HG03565 (cell line): ENCODE measurements around the gene C6orf132.

Experiments
- ATAC-seq: cut with Tn5 transposase; IDR thresholded peaks from one replicate; pipeline ENCODE4 v1.9.1; 2021; ENCODE audit warnings: mild to moderate bottlenecking, moderate library complexity; ENCODE audit not compliant: unreplicated experiment

Gene C6orf132

GRCh38 chr6:42135722-42136121, 6.7 kb downstream of the C6orf132 start:
- no peak for ATAC-seq

- ATAC-seq = no peak
Observed at GRCh38 chr6:42135161-42135560, 7.3 kb downstream of the C6orf132 start.

- ATAC-seq = no peak
Observed at GRCh38 chr6:42133926-42134325, 8.5 kb downstream of the C6orf132 start.

GRCh38 chr6:42131531-42131930, 10.9 kb downstream of the C6orf132 start:
- ATAC-seq = no peak

- ATAC-seq = no peak
Observed at GRCh38 chr6:42129360-42129676, 13.1 kb downstream of the C6orf132 start.

DNA sequence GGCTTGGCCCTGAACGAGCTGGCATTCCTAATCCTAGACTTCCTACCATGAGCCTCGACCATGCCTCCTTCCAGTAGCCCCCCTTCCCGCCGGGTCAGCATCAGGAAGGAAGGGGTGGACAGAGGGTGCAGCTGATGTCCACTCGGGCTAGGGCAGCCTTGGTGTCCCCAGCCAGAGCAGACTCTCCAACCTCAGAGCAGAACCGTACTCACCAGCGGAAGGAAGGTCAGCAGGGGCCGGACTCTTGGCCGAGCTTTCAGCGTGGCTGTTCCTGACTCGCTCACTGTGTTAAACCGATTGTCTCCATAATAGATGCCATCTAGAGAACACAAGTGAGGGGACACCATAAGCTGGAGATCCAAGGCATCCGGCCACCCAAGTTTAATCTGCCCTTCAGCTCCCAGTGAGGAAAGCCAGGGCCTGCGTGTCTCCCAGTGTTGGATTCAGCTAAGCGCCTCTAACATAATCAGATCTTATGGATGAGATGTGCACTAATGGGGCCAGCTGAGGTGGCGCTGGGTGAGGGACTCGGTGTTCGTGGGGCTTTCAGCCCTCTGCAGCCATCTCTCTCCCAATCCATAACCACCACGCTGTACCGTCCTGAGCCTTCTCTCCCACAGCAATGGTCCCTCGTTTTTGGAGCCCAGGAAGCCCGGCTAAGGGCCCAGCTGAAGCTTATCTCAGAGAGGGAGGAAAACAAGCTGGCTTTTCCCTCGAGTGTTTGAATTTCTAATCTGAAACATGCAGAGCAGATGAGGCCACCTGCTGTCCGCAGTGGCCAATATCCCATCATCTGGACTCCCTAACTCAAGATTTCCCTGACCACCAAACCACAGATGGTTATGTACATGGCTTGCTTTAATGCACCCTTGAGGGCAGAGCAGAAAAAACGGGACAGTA, 13.7 kb downstream of the C6orf132 start:
- ATAC-seq = no peak

DNA sequence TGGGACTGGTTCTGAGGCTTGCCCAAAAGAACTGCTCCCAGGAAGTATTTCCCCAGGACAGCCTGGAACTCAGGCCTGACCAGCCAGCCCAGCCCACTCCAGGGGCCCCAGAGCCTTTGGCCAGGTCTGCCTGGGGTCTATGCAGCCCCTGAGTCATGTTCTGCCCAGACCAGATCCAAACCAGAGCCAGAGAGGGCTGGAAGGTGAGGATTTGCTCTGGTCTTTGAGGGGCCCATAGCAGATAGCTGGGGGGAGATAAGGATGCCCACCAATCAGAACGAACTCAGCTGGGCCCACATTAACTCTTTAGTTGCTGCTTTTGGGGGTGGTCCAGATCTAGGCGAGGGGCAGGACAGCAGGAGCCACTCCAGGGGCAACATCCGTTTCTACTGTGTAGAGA, 16.8 kb downstream of the C6orf132 start:
- no peak for ATAC-seq

GRCh38 chr6:42125231-42125630, 17.2 kb downstream of the C6orf132 start:
- ATAC-seq = no peak

DNA sequence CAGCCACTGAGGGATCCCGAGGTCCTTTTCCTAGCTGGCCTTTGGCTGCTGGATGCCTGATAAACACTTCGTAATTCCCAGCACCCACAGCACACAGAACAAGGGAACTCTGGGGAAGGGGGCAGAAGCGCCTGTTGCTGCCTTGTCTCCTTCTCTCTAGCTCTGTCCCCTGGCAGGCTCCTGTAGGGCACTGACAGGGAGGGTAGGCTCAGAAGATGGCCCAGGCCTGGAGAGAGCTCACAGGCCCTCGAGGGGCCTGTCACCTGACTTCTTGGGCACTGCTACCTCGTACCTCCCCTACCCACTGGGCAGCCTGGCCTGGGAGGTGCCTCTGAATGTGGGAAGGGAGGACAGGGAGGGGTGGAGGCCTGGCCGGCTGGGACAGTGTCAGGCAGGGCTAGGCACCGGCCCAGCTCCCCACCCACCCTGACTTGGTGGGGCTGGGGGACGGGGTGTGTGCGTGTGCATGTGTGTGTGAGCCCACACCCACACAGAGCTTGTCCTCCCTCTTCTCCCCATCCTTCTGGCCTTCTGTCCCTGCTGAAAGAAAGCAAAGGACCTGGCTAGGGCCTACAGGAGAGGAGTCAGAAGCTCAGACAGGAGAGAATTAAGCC, 18.1 kb downstream of the C6orf132 start:
- no peak for ATAC-seq

- no peak for ATAC-seq
Observed at GRCh38 chr6:42123379-42124103, 18.9 kb downstream of the C6orf132 start.

DNA sequence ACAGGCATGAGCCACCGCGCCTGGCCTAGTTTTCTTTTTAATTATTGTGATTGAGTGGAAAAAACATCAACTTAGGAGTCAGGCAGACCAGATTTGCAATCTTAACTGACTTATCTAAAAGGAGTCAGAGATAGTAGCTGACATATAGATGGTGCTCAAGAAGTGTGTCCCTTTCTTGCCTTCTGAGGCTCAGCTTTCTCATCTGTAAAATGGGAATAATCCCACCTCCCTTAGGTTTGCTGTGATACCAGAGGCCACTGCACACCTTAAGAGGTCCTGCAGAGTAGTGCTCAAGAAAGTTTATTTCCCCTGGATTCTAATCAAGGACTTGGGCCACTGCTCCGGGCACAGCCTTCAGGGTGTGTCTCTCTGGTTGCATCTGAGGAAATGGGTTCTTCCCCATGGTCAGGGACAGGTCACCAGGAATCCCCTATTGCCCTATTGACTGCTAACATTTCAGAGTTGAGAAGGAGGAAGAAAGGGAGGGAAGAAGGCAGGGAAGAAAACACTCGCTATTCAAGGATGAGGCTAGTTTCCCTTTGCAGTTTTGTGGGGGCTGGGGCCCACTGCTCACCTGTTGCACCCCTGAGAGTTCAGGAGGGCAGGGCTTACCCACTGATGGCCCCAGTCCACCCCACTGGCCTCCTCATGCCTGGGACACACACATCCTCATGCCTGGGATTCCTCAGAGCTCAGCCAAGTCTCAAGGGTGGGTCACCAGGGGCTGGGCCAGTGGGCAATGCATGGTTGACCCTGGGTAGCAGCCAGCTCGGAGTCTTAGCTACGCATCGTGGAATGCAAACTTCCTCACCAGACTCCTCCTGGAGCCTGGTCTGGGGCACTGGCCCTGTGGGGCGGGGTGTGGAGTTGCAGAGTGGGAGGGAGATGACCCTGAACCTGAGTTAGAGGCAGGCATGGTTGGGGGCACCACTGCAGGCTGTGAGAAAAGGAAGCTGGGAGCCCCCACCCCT, 21.2 kb downstream of the C6orf132 start:
- no peak for ATAC-seq

- ATAC-seq = no peak
Observed at GRCh38 chr6:42118162-42119001, 24.0 kb downstream of the C6orf132 start.

DNA sequence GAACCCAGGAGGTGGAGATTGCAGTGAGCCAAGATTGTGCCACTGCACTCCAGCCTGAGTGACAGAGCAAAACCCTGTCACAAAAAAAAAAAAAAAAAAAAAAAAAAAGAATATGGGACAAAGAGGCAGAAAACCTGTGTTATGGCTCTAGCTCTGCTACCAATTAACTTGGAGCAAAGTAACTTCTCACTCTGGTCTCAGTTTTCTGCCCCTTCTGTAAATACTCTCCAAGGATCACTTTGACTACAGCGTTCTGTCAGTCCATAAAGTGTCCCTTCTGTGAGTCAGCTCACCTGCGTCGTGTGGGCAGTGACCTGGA, 24.6 kb downstream of the C6orf132 start:
- ATAC-seq = no peak

DNA sequence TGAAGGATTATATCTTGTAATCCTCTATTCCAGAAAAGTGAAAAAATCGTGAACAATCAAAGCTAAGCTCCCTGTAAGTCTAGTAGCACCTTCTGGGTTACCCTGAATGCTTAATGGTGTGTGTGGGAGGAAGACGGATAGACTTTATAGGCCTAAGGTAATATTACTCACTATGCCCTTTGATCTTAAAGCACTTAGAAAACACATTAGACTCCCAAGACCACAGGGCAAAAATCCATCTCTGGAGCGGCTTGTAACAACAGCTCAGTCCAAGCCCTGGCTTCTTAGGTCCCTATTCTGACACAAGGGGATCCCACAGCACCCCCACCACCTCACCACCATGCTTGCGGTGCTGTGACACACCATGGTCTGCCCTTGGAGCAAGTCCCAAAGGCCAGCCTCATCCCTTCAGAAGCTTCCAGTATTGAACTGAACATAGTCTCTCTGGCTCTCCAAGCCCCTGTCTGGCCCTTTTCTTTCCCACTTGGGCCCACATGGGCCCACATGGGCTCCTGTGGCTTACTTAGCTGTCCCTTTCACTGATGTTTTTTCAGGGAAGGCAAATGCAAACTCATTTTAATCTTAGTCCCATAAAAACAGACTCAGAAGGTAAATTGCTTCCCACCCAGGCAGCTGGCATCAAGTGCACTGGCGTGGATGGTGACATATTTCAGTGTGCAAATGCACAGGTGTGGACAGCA, 28.3 kb downstream of the C6orf132 start:
- ATAC-seq = no peak

- no peak for ATAC-seq
Observed at GRCh38 chr6:42112351-42112750, 30.1 kb downstream of the C6orf132 start.

DNA sequence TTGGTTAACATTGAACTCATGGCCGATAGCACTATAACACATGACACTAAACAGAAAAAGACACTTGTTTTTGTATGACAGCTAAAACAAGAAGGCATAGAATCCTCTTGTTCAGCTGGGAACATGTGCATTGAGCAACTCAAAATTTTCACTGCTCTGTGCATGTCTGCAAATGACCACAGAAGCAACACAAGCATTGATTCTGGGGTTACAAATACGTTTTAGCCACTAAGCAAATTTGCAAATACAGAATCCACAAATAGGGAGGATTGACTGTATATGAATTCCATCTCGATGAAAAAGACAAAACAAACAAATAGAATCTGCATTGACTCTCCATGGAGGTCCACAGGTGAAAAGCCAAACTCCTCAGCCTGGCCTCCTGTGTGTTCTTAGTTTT, 31.7 kb downstream of the C6orf132 start:
- ATAC-seq = no peak

DNA sequence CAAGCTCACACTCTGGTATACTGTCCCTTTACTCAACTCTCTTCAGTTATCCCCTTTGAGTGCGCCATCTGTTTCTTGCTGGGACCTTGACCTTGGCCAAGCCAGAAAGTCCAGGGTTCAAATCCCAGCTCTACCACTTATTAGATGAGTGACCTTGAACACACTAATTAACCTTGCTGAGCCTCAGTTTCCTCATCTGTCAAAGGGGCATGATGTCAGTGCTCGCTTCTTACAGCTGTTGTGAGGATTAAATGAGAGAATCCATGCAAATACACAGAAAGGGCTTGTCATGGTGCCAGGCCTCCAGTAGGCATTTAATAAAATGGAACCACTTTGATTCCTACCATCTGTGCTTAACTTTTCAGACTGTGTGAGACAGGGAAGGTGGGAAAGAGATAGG, 34.3 kb downstream of the C6orf132 start:
- no peak for ATAC-seq

- no peak for ATAC-seq
Observed at GRCh38 chr6:42106112-42107023, 36.1 kb downstream of the C6orf132 start.
